Astrocyte (in vitro differentiated cells and primary cell): ENCODE data around the gene REG4. TPM values are rescaled to one million over a fixed set of nuclear protein-coding genes. Genes with fewer than 3 reads are reported as not detected.

Experiments
- DNase-seq: peaks from one replicate; pipeline ENCODE4 v3.0.0-alpha.2; 2010; ENCODE audit warnings: low read depth
- FAIRE-seq: peaks from 2 replicates; lab custom pipeline; 2011; peaks lifted over from hg19 to GRCh38; lab: Jason Lieb, UNC
- H2AFZ ChIP-seq: 2 replicates; pipeline ENCODE4 v1.6.0; 2012; ENCODE audit warnings: low read depth, low read length, inconsistent platforms
- H3K27ac ChIP-seq: 2 replicates; pipeline ENCODE4 v1.5.1; 2011; ENCODE audit warnings: low read depth, low read length, inconsistent platforms
- H3K27me3 ChIP-seq: 2 replicates; pipeline ENCODE4 v1.6.0; 2011; ENCODE audit warnings: low read length, inconsistent platforms; ENCODE audit not compliant: insufficient read depth
- H3K36me3 ChIP-seq: 2 replicates; pipeline ENCODE4 v1.5.1; 2011; ENCODE audit warnings: low read length, inconsistent platforms; ENCODE audit not compliant: insufficient read depth
- H3K4me1 ChIP-seq: 2 replicates; pipeline ENCODE4 v1.5.1; 2011; ENCODE audit warnings: low read length, inconsistent platforms; ENCODE audit not compliant: insufficient read depth
- H3K4me2 ChIP-seq: 2 replicates; pipeline ENCODE4 v1.6.0; 2012; ENCODE audit warnings: low read length, inconsistent platforms
- H3K4me3 ChIP-seq: 2 replicates; pipeline ENCODE4 v1.5.1; 2011; ENCODE audit warnings: low read depth, mild to moderate bottlenecking, low read length, inconsistent platforms; ENCODE audit not compliant: insufficient read depth
- H3K79me2 ChIP-seq: 2 replicates; pipeline ENCODE4 v1.6.0; 2012; ENCODE audit warnings: mild to moderate bottlenecking, low read length, inconsistent platforms; ENCODE audit not compliant: insufficient read depth
- H3K9ac ChIP-seq: 2 replicates; pipeline ENCODE4 v1.6.0; 2012; ENCODE audit warnings: mild to moderate bottlenecking, low read length, inconsistent platforms
- H3K9me3 ChIP-seq: 2 replicates; pipeline ENCODE4 v1.5.1; 2012; ENCODE audit warnings: low read depth, mild to moderate bottlenecking, low read length, inconsistent platforms; ENCODE audit not compliant: insufficient read depth
- H4K20me1 ChIP-seq: 2 replicates; pipeline ENCODE4 v1.6.0; 2012; ENCODE audit warnings: low read length, inconsistent platforms; ENCODE audit not compliant: insufficient read depth
- H3K27ac Mint-ChIP-seq: one replicate; pipeline ENCODE4 v1.8.0; 2021; ENCODE audit warnings: mild to moderate bottlenecking, mixed read lengths; ENCODE audit not compliant: unreplicated experiment
- H3K27me3 Mint-ChIP-seq: one replicate; pipeline ENCODE4 v1.8.0; 2021; ENCODE audit warnings: low read depth, mixed read lengths; ENCODE audit not compliant: unreplicated experiment
- H3K36me3 Mint-ChIP-seq: one replicate; pipeline ENCODE4 v1.8.0; 2021; ENCODE audit warnings: low read depth, mixed read lengths; ENCODE audit not compliant: unreplicated experiment
- H3K4me1 Mint-ChIP-seq: one replicate; pipeline ENCODE4 v1.8.0; 2021; ENCODE audit warnings: low read depth, mixed read lengths; ENCODE audit not compliant: unreplicated experiment
- H3K4me3 Mint-ChIP-seq: one replicate; pipeline ENCODE4 v1.8.0; 2021; ENCODE audit warnings: mild to moderate bottlenecking, moderate library complexity, mixed read lengths; ENCODE audit not compliant: unreplicated experiment
- H3K9me3 Mint-ChIP-seq: one replicate; pipeline ENCODE4 v1.8.0; 2021; ENCODE audit warnings: mild to moderate bottlenecking, mixed read lengths; ENCODE audit not compliant: unreplicated experiment
- EZH2 ChIP-seq: IDR thresholded peaks from 2 replicates; pipeline ENCODE4 v1.6.1; 2012; ENCODE audit warnings: mild to moderate bottlenecking, low read length, inconsistent platforms; ENCODE audit not compliant: insufficient read depth
- total RNA-seq: library from RNA; stranded (reverse); gene quantifications from 2 replicates; pipeline ENCODE4 v1.2.1, GENCODE V29; 2021
- TF ChIP-seq, protein P1 (sequence below): IDR thresholded peaks from 2 replicates; pipeline ENCODE4 v1.5.1; 2011; ENCODE audit warnings: low read depth, mild to moderate bottlenecking, inconsistent platforms, low read length, moderate library complexity; ENCODE audit not compliant: insufficient read depth

Gene REG4
- total RNA-seq, 1 donor from 2014 or later, result not detected

GRCh38 chr1:119768778-119769177, 42.5 kb downstream of the REG4 start, which contains the start of gene HMGCS2:
HMGCS2 (minus strand) TSS chr1:119768905; CDS start chr1:119768844, 61 bp downstream.
- TF ChIP-seq EZH2, result no peak
- TF ChIP-seq, protein P1, sequence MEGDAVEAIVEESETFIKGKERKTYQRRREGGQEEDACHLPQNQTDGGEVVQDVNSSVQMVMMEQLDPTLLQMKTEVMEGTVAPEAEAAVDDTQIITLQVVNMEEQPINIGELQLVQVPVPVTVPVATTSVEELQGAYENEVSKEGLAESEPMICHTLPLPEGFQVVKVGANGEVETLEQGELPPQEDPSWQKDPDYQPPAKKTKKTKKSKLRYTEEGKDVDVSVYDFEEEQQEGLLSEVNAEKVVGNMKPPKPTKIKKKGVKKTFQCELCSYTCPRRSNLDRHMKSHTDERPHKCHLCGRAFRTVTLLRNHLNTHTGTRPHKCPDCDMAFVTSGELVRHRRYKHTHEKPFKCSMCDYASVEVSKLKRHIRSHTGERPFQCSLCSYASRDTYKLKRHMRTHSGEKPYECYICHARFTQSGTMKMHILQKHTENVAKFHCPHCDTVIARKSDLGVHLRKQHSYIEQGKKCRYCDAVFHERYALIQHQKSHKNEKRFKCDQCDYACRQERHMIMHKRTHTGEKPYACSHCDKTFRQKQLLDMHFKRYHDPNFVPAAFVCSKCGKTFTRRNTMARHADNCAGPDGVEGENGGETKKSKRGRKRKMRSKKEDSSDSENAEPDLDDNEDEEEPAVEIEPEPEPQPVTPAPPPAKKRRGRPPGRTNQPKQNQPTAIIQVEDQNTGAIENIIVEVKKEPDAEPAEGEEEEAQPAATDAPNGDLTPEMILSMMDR, result no peak
- no peak for DNase-seq
- H3K36me3 Mint-ChIP-seq, result no peaks in the 10 kb centered on the region
- no peaks in the 10 kb centered on the region for H4K20me1 ChIP-seq
- H3K9me3 ChIP-seq, result no peaks in the 10 kb centered on the region
- H3K79me2 ChIP-seq, result no peaks in the 10 kb centered on the region
- H3K4me1 ChIP-seq, result no peaks in the 10 kb centered on the region
- peaks cover 10% of the 10 kb centered on the region for H3K4me1 Mint-ChIP-seq
- H3K27me3 ChIP-seq, result peaks cover 36% of the 10 kb centered on the region
- H3K4me3 ChIP-seq, result no peak within 1 kb of the TSS
- H3K27ac ChIP-seq, result no peak within 1 kb of the TSS
- no peak for FAIRE-seq
- no peak within 1 kb of the TSS for H3K27ac Mint-ChIP-seq
- no peak within 1 kb of the TSS for H2AFZ ChIP-seq
- peaks cover 14% of the 10 kb centered on the region for H3K27me3 Mint-ChIP-seq
- no peaks in the 10 kb centered on the region for H3K36me3 ChIP-seq
- H3K4me3 Mint-ChIP-seq, result no peak within 1 kb of the TSS
- H3K9ac ChIP-seq, result no peak within 1 kb of the TSS
- no peaks in the 10 kb centered on the region for H3K9me3 Mint-ChIP-seq
- no peak within 1 kb of the TSS for H3K4me2 ChIP-seq

DNA sequence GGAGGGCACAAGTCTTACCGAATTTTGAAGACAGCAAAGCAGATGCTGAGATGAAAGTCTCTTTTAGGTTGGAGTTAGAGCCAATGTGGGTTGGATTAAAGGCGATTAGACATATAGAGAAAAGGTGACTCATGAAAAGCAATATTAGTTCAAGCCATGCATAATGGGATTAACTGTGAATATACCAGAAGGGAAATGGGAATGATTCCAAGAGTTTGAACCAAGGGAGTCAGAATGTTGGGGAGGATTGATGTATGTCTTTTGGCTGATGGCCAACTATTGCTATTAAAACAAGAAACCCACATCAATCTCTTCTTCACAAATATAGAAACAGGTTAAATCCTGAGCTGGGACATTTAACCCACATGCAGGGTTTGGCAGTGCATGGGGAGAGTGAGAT, 43.8 kb downstream of the REG4 start:
- H3K36me3 ChIP-seq, result no peaks in the 10 kb centered on the region
- H3K27me3 ChIP-seq, result peaks cover 37% of the 10 kb centered on the region
- Mint-ChIP-seq H3K36me3 (no peaks in the 10 kb centered on the region), H3K4me1 (peaks cover 6% of the 10 kb centered on the region), H3K4me3 (no peak overlapping the region), H3K27ac (no peak overlapping the region), H3K9me3 (no peaks in the 10 kb centered on the region), H3K27me3 (peaks cover 14% of the 10 kb centered on the region)
- H3K27ac ChIP-seq, result no peak overlapping the region
- no peaks in the 10 kb centered on the region for H3K9me3 ChIP-seq
- TF ChIP-seq, protein P1, result no peak
- no peak for TF ChIP-seq EZH2
- no peaks in the 10 kb centered on the region for H3K4me1 ChIP-seq
- H3K9ac ChIP-seq, result no peak overlapping the region
- no peaks in the 10 kb centered on the region for H4K20me1 ChIP-seq
- no peak overlapping the region for H2AFZ ChIP-seq
- no peak overlapping the region for H3K4me2 ChIP-seq
- DNase-seq (no peak), FAIRE-seq (no peak)
- no peaks in the 10 kb centered on the region for H3K79me2 ChIP-seq
- H3K4me3 ChIP-seq, result no peak overlapping the region

DNA sequence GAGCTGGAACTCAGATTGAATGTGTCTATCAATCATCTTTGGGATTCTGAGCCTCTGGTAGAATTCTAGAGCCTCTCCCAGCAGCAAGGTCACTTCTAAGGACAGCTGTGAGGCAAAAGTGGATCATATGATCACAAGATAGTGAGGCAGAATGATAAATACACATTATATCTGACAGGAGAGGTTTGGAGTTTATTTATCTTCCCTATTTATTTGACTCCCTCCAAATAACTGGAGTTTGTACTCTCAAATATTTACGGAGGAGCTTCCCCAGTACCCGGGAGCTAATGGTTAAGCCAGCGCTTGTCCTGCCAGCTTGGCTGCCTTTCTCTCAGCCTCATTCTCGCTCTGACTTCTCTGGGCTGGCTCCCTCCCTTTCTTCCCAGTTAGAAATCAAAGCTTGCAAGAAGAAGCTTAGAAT, 44.9 kb downstream of the REG4 start:
- Histone ChIP-seq H2AFZ (no peak overlapping the region), H3K4me2 (no peak overlapping the region), H3K9ac (no peak overlapping the region), H3K4me3 (no peak overlapping the region), H3K79me2 (no peaks in the 10 kb centered on the region), H3K4me1 (no peaks in the 10 kb centered on the region), H3K27ac (no peak overlapping the region), H4K20me1 (no peaks in the 10 kb centered on the region), H3K36me3 (no peaks in the 10 kb centered on the region), H3K27me3 (peaks cover 37% of the 10 kb centered on the region), H3K9me3 (no peaks in the 10 kb centered on the region)
- H3K27me3 Mint-ChIP-seq, result peaks cover 14% of the 10 kb centered on the region
- H3K4me3 Mint-ChIP-seq, result no peak overlapping the region
- no peak for DNase-seq
- H3K9me3 Mint-ChIP-seq, result no peaks in the 10 kb centered on the region
- no peak for FAIRE-seq
- no peak overlapping the region for H3K27ac Mint-ChIP-seq
- TF ChIP-seq, protein P1, result no peak
- TF ChIP-seq EZH2, result no peak
- no peaks in the 10 kb centered on the region for H3K36me3 Mint-ChIP-seq
- H3K4me1 Mint-ChIP-seq, result peaks cover 6% of the 10 kb centered on the region
